ENCODE measurements around the gene DLGAP1. TPM values are rescaled to one million over a fixed set of nuclear protein-coding genes. Genes with fewer than 3 reads are reported as not detected.

The DLGAP1 gene
- total and polyA plus RNA-seq, 3 experiments from 2014 or later = 0.07 to 0.46 TPM; not detected in 1

DNA sequence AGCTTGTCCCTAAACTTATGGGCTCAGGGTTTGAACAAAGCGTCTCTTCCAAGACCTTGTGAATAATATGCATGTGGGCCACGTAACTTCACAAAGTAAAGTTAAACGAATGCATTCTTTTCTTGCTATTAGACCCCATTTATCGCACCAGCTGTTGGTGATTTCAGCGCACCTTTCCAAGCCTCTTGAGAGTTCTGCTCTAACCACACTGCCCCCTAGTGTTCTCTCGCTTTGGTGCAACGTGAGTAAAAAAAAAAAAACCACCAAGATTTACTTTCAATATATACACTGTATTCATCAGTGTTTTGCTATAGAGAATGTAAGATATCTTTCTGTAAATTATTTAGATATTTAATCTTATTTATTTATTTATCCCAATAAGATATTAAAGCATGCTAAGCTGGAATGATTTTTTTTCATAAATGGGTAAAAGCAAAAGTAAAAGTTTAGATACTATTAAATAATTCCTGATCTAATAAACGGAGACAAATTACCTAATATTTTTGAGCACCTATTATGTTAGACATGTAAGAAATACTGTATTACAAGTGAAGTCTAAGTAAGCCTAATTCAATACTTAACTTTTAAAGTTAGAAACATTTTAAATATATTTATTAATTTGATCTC, 459.5 kb downstream of the DLGAP1 start:
- no peak overlapping the region for H3K27ac Mint-ChIP-seq
- H3K36me3 Mint-ChIP-seq = no peaks in the 10 kb centered on the region
- H3K27ac ChIP-seq (ENCODE audit: low read depth, low read length) = no peak overlapping the region
- no peaks in the 10 kb centered on the region for H3K27me3 ChIP-seq (ENCODE audit: insufficient read depth, low read length, poor library complexity, severe bottlenecking)
- peak; percentile 4 to 56 (median 25) for DNase-seq
- H3K4me3 Mint-ChIP-seq = no peak overlapping the region
- no peaks in the 10 kb centered on the region for H3K9me3 Mint-ChIP-seq
- H3K4me3 ChIP-seq (ENCODE audit: low read length) = no peak overlapping the region
- CTCF ChIA-PET = interaction anchor here (1.0 to 2.3 kb wide), 4 partner anchors 9 to 712 kb away, joined by 4 to 16 read pairs (median 8); no protein-coding TSS in a partner anchor
- POLR2A ChIA-PET = no interaction called here
- no peaks in the 10 kb centered on the region for H3K36me3 ChIP-seq (ENCODE audit: insufficient read depth, low read length)
- H3K4me1 ChIP-seq (ENCODE audit: insufficient read depth, low read length) = no peaks in the 10 kb centered on the region
- peaks cover 0 to 3% (median 2%) of the 10 kb centered on the region in 3 donors for H3K4me1 Mint-ChIP-seq
- H3K27me3 Mint-ChIP-seq = peaks cover 0 to 2% of the 10 kb centered on the region in 2 donors
- H3K9me3 ChIP-seq (ENCODE audit: low read length) = no peaks in the 10 kb centered on the region

DNA sequence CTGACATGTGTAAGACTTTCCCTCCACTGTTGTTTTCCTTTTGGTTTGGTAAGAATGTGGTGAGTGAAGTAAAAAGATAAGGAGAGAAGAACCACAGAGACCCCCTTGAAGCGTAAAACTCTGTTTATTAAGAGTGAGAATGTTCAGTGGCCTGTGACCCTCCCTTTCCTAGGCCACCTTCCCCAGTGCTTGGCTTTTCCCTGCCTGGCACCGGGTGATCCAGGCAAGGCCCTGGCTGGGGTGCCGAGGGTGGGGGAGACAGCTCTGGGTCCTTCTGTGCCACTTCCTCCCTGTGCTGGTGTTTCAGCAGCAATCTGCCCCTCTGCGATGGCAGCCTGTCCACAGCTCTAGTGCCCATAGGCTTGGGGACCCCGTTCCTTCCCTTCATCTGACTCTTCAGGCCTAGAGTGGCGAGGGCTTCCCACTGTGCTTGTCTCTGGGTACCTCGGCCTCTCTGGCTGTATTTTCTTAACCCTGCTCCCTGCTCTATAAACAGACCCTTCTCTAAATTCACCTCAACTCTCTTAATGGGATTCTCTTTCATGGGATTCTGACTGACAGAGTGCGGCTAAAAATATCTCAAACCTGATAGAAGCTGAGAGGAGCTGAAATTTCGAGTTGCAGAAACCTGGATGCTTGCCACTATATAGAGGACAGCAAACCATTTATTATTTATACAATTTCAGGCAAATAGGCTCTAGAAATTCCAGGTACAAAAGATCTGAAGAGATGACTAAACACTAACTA, 461.0 kb downstream of the DLGAP1 start:
- no peak overlapping the region for H3K4me3 ChIP-seq (ENCODE audit: low read length)
- DNase-seq = no peak
- Mint-ChIP-seq H3K27ac (no peak overlapping the region), H3K9me3 (no peaks in the 10 kb centered on the region), H3K27me3 (peaks cover 0 to under 1% of the 10 kb centered on the region in 2 donors), H3K36me3 (no peaks in the 10 kb centered on the region), H3K4me1 (peaks cover 0 to 3% (median 2%) of the 10 kb centered on the region in 3 donors), H3K4me3 (no peak overlapping the region)
- H3K27me3 ChIP-seq (ENCODE audit: insufficient read depth, low read length, poor library complexity, severe bottlenecking) = no peaks in the 10 kb centered on the region
- ChIA-PET CTCF (interaction anchor here (1.0 to 2.3 kb wide), 3 partner anchors 8 to 711 kb away, joined by 4 to 16 read pairs (median 11); no protein-coding TSS in a partner anchor), POLR2A (no interaction called here)
- H3K9me3 ChIP-seq (ENCODE audit: low read length) = no peaks in the 10 kb centered on the region
- H3K27ac ChIP-seq (ENCODE audit: low read depth, low read length) = no peak overlapping the region
- H3K4me1 ChIP-seq (ENCODE audit: insufficient read depth, low read length) = no peaks in the 10 kb centered on the region
- H3K36me3 ChIP-seq (ENCODE audit: insufficient read depth, low read length) = no peaks in the 10 kb centered on the region

DNA sequence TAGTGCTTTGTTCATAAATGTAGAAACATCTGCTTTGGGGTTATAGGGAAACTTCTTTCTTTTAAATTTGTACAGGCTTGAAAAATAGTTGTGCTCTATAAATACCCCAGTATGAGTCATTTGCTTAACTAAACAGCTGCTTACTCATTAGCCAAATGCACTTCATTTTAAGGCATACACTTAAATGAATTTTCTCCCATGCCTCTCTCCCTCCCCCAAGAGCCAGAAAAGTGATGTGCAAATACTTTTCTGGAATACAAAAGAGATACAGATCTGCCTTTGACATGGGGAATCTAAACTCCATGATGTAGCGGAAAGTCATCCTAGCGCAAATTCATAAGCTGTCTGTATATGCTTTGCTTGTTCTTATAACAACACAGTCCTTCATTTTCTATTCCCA, 469.4 kb downstream of the DLGAP1 start:
- H3K4me3 ChIP-seq (ENCODE audit: low read length) = no peak overlapping the region

DNA sequence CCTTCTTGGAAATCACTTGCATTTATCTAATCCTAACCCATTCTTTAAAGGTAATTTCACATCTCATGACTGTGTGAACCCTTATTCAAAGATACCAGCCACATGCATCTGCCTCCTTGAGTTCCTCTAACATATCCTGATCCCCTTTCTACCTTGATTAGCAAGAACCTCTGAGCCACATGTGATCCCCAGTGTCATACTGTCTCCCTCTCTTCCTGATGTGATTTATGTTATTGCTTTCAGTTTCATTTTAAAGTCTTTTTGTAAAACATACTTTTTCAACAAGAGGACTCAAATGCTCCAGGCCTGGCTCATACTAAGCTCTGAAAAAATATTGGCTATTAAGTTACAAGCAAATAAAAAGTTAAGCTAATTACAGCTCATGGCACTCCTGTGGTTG, 470.1 kb downstream of the DLGAP1 start:
- H3K27ac ChIP-seq (ENCODE audit: low read depth, low read length) = no peak overlapping the region
- H3K36me3 ChIP-seq (ENCODE audit: insufficient read depth, low read length) = no peaks in the 10 kb centered on the region
- H3K4me1 ChIP-seq (ENCODE audit: insufficient read depth, low read length) = no peaks in the 10 kb centered on the region
- POLR2A ChIA-PET = no interaction called here
- Mint-ChIP-seq H3K4me3 (peak overlapping the region in 6 of 7 donors; percentile 4 to 65 (median 54)), H3K36me3 (peaks cover 0 to 3% (median 0%) of the 10 kb centered on the region in 3 donors), H3K9me3 (peaks cover 0 to 3% (median 2%) of the 10 kb centered on the region in 5 donors), H3K4me1 (peaks cover 13 to 26% (median 21%) of the 10 kb centered on the region in 3 donors), H3K27ac (peak overlapping the region in 5 of 8 donors; percentile 6 to 88 (median 23)), H3K27me3 (peaks cover 3 to 6% of the 10 kb centered on the region in 2 donors)
- no peaks in the 10 kb centered on the region for H3K9me3 ChIP-seq (ENCODE audit: low read length)
- H3K4me3 ChIP-seq (ENCODE audit: low read length) = no peak overlapping the region
- DNase-seq = no peak
- no peaks in the 10 kb centered on the region for H3K27me3 ChIP-seq (ENCODE audit: insufficient read depth, low read length, poor library complexity, severe bottlenecking)
- CTCF ChIA-PET = interaction anchor here (4.1 kb wide), 1 partner anchor 10 kb away, joined by 16 read pairs; no protein-coding TSS in a partner anchor

More for the DNA sequence above, 469.4 kb downstream of the DLGAP1 start:
- Mint-ChIP-seq H3K36me3 (peaks cover 0 to 3% (median 0%) of the 10 kb centered on the region in 3 donors), H3K4me1 (peaks cover 13 to 26% (median 21%) of the 10 kb centered on the region in 3 donors), H3K27ac (peak overlapping the region in 1 of 8 donors; percentile 47), H3K4me3 (no peak overlapping the region), H3K9me3 (peaks cover 0 to 2% (median 0%) of the 10 kb centered on the region in 5 donors), H3K27me3 (peaks cover 0 to 6% of the 10 kb centered on the region in 2 donors)
- DNase-seq = no peak
- ChIA-PET CTCF (interaction anchor here (4.1 kb wide), 1 partner anchor 10 kb away, joined by 16 read pairs; no protein-coding TSS in a partner anchor), POLR2A (no interaction called here)
- Histone ChIP-seq H3K4me1 (ENCODE audit: insufficient read depth, low read length) (no peaks in the 10 kb centered on the region), H3K27me3 (ENCODE audit: insufficient read depth, low read length, poor library complexity, severe bottlenecking) (no peaks in the 10 kb centered on the region), H3K36me3 (ENCODE audit: insufficient read depth, low read length) (no peaks in the 10 kb centered on the region), H3K27ac (ENCODE audit: low read depth, low read length) (no peak overlapping the region), H3K9me3 (ENCODE audit: low read length) (no peaks in the 10 kb centered on the region)

DNA sequence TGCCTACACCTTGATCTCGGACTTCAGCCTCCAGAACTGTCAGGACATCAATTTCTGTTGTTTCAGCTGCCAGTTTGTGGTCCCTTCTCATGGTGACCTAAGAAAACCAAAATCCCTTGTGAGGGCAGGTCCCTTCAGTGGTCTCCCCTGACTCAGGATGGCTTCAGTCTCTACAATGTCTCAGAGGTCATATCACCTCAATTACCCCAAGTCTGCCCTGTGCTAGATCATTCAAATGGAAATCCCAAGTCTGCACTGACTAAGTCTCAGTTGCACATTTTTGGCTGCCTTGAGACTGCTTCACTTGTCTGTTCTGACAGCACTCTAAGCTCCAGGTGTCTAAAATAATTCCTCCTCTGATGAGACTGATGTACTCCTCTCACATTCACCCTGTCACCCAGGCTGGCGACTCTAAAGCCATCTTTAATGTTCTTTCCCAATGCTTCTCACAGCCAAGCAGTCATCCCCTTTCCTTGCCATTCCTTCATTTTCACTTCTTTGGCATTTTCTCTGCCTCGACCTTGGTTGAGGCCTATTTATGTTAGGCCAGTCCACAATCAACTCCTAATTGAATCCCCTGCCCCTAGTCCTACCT, 470.8 kb downstream of the DLGAP1 start:
- H3K9me3 ChIP-seq (ENCODE audit: low read length) = no peaks in the 10 kb centered on the region
- no peak for DNase-seq
- peak overlapping the region in 3 of 8 donors; percentile 7 to 64 (median 20) for H3K27ac Mint-ChIP-seq
- no peak overlapping the region for H3K27ac ChIP-seq (ENCODE audit: low read depth, low read length)
- peaks cover 6% of the 10 kb centered on the region in 2 donors for H3K27me3 Mint-ChIP-seq
- peaks cover 0 to 3% (median 3%) of the 10 kb centered on the region in 3 donors for H3K36me3 Mint-ChIP-seq
- no peaks in the 10 kb centered on the region for H3K4me1 ChIP-seq (ENCODE audit: insufficient read depth, low read length)
- no peaks in the 10 kb centered on the region for H3K36me3 ChIP-seq (ENCODE audit: insufficient read depth, low read length)
- H3K9me3 Mint-ChIP-seq = peaks cover 3 to 6% (median 5%) of the 10 kb centered on the region in 5 donors
- H3K4me3 Mint-ChIP-seq = peak overlapping the region in 6 of 7 donors; percentile 0 to 65 (median 54)
- no peaks in the 10 kb centered on the region for H3K27me3 ChIP-seq (ENCODE audit: insufficient read depth, low read length, poor library complexity, severe bottlenecking)
- POLR2A ChIA-PET = no interaction called here
- peaks cover 13 to 26% (median 21%) of the 10 kb centered on the region in 3 donors for H3K4me1 Mint-ChIP-seq
- CTCF ChIA-PET = interaction anchor here (4.1 kb wide), 1 partner anchor 11 kb away, joined by 16 read pairs; no protein-coding TSS in a partner anchor
- no peak overlapping the region for H3K4me3 ChIP-seq (ENCODE audit: low read length)

DNA sequence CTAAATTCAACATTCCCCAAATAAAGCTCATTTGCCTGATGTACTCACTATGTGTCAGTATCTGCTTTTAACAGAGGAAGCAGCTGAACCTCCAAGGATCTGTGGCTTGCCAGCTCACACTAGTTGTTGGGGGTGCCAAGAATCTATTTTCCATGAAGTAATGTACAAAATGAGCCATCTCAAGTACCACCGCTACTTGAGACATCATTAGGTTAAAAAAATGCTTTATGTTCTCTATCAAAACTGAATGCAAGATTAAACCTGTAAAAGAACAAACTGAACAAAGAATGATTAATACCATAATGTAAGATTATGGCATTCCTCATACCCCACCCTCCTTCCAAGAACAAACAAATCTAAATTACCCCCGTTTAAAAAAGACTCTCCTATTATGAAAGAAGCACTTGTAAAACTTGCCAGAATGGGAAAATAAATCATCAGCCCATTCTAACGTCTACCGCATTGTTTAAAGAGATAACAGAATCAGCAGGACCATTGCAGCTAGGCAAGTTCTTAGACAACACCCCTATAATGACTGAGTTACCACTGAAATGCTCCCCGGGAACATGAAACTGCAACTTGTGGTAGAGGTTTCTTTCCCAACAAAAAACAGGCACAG, 471.6 kb downstream of the DLGAP1 start:
- Mint-ChIP-seq H3K27ac (peak overlapping the region in 1 of 8 donors; percentile 34), H3K36me3 (peaks cover 0 to 4% (median 3%) of the 10 kb centered on the region in 3 donors), H3K9me3 (peaks cover 6 to 13% (median 11%) of the 10 kb centered on the region in 5 donors), H3K27me3 (peaks cover 3 to 9% of the 10 kb centered on the region in 2 donors), H3K4me3 (no peak overlapping the region), H3K4me1 (peaks cover 13 to 26% (median 21%) of the 10 kb centered on the region in 3 donors)
- ChIA-PET CTCF (interaction anchor here (4.1 kb wide), 1 partner anchor 12 kb away, joined by 16 read pairs; no protein-coding TSS in a partner anchor), POLR2A (no interaction called here)
- no peak for DNase-seq
- no peaks in the 10 kb centered on the region for H3K9me3 ChIP-seq (ENCODE audit: low read length)
- no peaks in the 10 kb centered on the region for H3K4me1 ChIP-seq (ENCODE audit: insufficient read depth, low read length)
- no peak overlapping the region for H3K27ac ChIP-seq (ENCODE audit: low read depth, low read length)
- H3K27me3 ChIP-seq (ENCODE audit: insufficient read depth, low read length, poor library complexity, severe bottlenecking) = no peaks in the 10 kb centered on the region
- no peak overlapping the region for H3K4me3 ChIP-seq (ENCODE audit: low read length)
- no peaks in the 10 kb centered on the region for H3K36me3 ChIP-seq (ENCODE audit: insufficient read depth, low read length)

DNA sequence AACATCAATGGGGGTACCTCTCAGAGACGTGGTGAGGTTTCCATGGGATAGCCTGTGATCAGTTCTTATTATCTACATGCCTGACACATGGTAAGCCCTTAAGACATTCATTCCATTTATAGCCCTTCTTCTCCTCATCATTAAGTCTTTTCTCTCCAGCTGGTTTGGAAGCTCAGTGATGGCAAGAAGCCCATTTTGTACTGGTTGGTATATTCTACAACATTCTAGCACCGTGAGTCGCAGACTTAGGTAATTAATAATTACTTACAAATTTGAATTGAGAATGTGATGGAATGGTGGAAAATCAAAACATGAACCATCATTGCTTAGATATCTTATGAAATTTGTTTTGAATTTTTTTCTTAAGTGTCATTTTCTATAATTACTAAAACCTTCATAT, 472.6 kb downstream of the DLGAP1 start:
- ChIA-PET POLR2A (no interaction called here), CTCF (no interaction called here)
- H3K27me3 ChIP-seq (ENCODE audit: insufficient read depth, low read length, poor library complexity, severe bottlenecking) = no peaks in the 10 kb centered on the region
- Mint-ChIP-seq H3K27me3 (peaks cover 3 to 12% of the 10 kb centered on the region in 2 donors), H3K36me3 (peaks cover 0 to 4% (median 3%) of the 10 kb centered on the region in 3 donors), H3K4me3 (no peak overlapping the region), H3K27ac (no peak overlapping the region), H3K9me3 (peaks cover 6 to 16% (median 14%) of the 10 kb centered on the region in 5 donors), H3K4me1 (peaks cover 13 to 26% (median 21%) of the 10 kb centered on the region in 3 donors)
- H3K27ac ChIP-seq (ENCODE audit: low read depth, low read length) = no peak overlapping the region
- H3K36me3 ChIP-seq (ENCODE audit: insufficient read depth, low read length) = no peaks in the 10 kb centered on the region
- no peaks in the 10 kb centered on the region for H3K4me1 ChIP-seq (ENCODE audit: insufficient read depth, low read length)
- no peak for DNase-seq
- H3K4me3 ChIP-seq (ENCODE audit: low read length) = no peak overlapping the region
- H3K9me3 ChIP-seq (ENCODE audit: low read length) = no peaks in the 10 kb centered on the region

All from CD8-positive, alpha-beta memory T cell (primary cell).